ENCODE results near the gene NUP205.

NUP205 gene

GRCh38 chr7:135550196-135550595, 7.5 kb upstream of the NUP205 start:
- DNase-seq (ENCODE audit: low spot score): no peak

- DNase-seq (ENCODE audit: low spot score): no peak
Measured at GRCh38 chr7:135552148-135552547, 5.6 kb upstream of the NUP205 start.

DNA sequence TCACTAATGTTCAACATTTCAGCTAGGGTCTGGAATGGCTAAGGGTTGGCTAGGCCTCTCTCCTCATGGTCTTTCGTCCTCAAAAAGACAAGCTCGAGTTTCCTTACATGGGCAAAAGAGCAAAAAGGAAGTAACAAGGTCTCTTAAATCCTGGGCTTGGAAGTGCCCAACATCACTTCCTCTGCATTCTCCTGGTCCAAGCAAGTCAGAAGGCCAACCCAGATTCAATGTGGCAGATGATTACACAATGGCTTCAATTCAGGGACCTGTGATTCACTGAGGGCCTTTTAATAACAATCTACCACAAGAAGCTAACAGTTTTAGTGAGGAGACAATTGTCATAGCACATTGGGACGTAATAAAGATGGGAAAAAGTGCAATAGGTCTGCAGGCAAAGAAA, 4.4 kb upstream of the NUP205 start:
- no peak for DNase-seq (ENCODE audit: low spot score)

DNA sequence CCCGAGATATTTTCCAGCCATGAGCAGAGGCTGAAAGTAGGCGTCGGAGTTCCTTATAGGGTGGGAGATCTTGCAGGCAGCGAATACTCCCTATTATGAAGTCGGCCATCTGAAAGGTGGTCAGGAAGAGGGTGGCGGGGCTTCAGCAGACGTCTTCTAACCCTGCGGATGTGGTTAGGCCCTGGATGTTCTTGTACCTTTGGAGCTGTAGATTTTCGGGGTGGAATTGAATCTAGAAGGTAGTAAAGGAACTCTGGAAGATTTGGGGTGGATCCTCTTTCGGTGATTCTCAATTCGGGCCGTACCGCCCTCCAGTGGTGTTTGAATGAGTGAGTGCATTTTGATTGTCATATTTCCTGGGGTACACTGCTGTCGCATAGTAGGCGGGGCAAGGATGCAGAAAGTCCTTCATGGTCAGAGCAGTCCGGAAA, 635 bp downstream of the NUP205 start:
- DNase-seq (ENCODE audit: low spot score): peak; percentile 72

- no peak for DNase-seq (ENCODE audit: low spot score)
Measured at GRCh38 chr7:135558881-135559280, 1.2 kb downstream of the NUP205 start.

DNA sequence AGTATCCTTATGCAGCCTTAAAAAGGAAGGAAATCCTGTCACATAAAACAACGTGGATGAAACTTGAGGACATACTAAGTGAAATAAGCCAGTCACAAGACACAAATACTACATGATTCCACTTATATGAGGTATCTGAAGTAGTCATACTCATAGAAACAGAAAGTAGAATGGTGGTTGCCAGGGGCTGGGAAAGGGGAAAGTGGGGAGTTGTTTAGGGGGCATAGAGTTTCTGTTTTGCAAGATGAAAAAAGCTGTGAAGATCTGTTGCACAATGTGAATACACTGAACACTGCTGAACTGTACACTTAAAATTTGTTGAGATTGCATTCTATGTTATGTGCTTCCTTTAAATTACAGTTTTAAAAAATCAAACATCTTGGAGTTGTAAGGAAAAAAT, 2.9 kb downstream of the NUP205 start:
- no peak for DNase-seq (ENCODE audit: low spot score)

GRCh38 chr7:135562720-135563119, 5.0 kb downstream of the NUP205 start:
- DNase-seq (ENCODE audit: low spot score): no peak

GRCh38 chr7:135571834-135572233, 14.1 kb downstream of the NUP205 start:
- no peak for DNase-seq (ENCODE audit: low spot score)

- DNase-seq (ENCODE audit: low spot score): no peak
Measured at GRCh38 chr7:135573541-135573940, 15.8 kb downstream of the NUP205 start.

DNA sequence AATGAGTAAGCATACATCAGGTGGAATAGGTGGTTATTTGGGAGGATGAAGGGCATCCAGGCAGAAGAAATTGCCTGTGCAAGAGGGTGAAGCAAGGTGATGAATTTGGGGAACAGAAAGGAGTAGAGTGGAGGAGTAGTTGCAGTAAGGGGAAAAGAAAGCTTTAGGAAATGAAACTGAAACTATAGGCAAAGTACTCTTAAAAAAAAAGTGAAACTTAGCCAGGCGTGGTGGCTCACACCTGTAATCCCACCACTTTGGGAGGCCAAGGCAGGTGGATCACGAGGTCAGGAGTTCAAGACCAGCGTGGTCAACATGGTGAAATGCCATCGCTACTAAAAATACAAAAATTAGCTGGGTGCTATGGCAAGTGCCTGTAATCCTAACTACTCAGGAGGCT, 17.6 kb downstream of the NUP205 start:
- no peak for DNase-seq (ENCODE audit: low spot score)

GRCh38 chr7:135578569-135578968, 20.9 kb downstream of the NUP205 start:
- DNase-seq (ENCODE audit: low spot score): no peak

- no peak for DNase-seq (ENCODE audit: low spot score)
Measured at GRCh38 chr7:135584362-135585353, 26.9 kb downstream of the NUP205 start.

DNA sequence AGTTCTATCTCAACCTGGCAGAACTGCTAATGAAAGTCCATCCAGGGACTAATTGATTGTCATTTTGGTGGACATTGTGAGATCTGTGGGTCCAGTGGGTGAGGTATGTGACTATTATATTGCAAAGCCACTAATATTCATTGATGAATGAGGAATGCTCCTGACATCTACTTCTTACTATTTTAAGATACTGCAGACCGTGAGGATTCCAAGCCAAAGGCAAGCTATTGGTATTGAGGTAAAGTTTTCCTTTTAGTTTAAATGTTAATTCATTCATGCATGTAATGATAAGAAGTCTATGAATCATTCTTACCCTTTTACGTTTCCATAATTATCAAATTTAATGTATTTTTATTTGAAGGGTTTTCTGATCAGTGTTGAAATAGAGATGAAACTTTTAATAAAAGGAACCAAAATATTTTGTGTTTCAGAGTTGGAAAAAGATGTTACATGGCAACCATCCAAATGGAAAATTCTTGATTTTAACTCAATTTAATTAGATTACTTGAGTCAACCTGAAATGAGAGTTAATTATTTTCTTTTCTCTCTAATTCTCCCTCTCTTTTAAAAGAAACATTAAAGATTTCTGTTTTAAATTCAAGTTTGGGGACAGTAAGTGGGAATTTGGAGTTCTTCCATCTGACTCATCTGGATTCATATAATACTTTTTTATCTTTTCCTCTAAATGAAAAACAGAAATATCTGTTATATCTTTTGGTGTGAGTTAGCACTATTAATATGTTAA, 39.6 kb downstream of the NUP205 start:
- no peak for DNase-seq (ENCODE audit: low spot score)

DNA sequence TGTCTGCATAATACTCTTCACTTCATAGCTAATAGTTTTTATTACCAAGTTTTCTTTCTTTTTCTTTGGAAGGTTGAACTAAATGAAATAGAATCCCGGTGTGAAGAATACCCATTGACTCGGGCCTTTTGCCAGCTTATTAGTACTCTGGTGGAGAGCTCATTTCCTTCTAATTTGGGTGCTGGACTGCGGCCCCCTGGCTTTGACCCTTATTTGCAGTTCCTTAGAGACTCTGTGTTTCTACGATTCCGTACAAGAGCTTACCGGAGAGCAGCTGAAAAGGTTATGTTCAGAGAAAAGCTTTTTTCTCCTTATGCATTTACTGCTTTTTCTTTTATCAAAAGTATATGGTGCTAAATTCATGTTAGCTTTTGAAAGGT, 40.2 kb downstream of the NUP205 start:
- DNase-seq (ENCODE audit: low spot score): peak; percentile 66

DNA sequence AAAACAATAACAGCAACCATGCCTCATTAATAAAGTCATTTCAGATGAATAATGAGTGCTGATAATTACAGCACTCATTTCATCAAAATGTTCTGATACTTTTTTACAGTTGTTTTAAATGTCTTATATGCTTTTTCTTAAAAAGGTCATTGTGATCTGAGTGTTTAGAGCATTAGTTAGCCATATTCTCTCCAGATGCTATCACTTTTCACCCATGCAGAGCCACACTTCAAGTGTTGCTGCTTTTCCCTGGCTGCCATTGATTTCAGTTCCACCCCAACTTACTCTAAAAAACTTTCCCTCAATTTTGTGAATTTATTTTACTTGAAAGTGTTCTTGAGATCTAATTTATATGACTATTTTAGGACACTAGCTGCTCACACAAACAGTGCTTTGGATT, 41.8 kb downstream of the NUP205 start:
- DNase-seq (ENCODE audit: low spot score): no peak

DNA sequence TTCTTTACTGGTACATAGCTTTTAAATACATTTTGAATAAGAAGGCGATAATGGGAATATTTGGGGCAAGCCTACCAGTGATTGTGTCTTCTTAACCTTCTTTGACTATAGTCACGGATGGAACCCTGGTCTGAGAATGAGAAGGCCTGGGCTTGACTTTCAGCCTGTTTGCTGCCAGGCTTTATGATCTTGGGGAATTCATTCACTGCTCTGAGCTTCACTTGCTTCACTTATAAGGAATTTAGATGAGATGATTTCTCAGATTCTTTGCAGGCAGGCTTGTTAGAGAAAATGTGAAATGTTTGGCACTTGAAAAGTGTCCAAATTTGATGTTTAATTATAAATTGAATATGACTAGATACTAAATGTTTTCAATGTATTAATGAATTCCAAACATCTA, 42.5 kb downstream of the NUP205 start:
- no peak for DNase-seq (ENCODE audit: low spot score)

- DNase-seq (ENCODE audit: low spot score): no peak
Measured at GRCh38 chr7:135601182-135601581, 43.5 kb downstream of the NUP205 start.

- peak; percentile 36 for DNase-seq (ENCODE audit: low spot score)
Measured at GRCh38 chr7:135602304-135602703, 44.6 kb downstream of the NUP205 start.

DNA sequence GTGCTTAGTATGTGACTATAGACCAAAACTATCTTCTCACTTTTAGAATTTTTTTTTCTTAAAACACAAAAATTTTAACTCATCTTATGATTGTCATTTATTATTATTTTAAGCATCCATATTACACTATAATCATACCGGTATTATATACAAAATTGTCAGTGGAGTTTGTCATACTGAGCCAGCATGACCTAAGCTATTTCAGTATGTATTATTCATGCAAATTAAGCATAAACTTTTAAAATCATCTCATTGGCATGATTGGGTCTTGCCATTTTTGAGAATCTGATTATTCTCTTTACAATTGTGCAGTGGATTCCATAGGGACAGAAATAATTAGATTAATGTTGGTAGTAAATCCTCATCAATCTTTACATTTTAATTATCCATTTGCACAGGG, 58.4 kb downstream of the NUP205 start:
- DNase-seq (ENCODE audit: low spot score): no peak

DNA sequence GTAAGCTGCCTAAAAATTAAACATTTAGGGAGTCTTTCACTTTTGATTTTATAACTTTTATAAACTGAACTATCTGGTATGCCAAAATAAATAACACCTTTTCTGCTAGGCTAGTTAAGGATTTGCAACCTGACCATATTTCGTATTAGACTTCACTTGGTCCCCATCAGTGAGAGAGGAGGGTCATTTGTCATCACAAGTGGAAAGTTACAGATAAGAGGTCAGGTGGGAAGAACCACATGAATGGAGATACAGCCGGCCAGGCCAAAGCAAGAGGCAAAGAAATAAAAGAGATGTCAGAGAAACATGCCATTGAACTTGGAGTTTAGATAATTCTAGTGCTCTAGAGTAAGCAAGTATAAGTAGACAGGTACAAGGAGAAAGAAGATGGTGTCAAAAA, 60.1 kb downstream of the NUP205 start:
- DNase-seq (ENCODE audit: low spot score): no peak

DNA sequence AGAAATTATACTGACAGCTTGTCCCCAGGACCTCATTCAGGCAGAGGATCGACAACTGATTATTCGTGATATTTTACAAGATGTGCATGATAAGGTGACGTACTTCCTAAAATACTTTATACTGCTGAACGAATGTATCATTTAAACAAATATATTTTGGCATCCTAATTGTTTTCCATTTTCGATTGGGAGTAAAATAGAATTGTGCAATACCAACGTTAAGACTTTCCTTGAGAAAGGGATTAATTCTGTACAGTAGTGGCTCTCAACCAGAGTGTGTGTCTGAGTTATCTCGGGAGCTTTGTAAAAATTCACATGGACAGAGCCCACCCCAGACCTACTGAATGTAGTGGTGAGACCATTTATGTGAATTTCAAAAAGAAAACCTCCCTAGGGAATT, 60.8 kb downstream of the NUP205 start:
- no peak for DNase-seq (ENCODE audit: low spot score)

GRCh38 chr7:135620447-135620846, 62.7 kb downstream of the NUP205 start:
- DNase-seq (ENCODE audit: low spot score): no peak

Measured in Ammon's horn (tissue), 1 donor.